H1 (cell line): ENCODE measurements around the gene PRAF2. TPM values are rescaled to one million over a fixed set of nuclear protein-coding genes. Genes with fewer than 3 reads are reported as not detected.

Experiments used
- CTCF ChIA-PET: fragments of 300-600 bp; sonication (Branson Sonifier 250); formaldehyde crosslinking; loops from one replicate; lab custom pipeline; 2021; ENCODE audit not compliant: partially characterized antibody; lab: Charles Lee
- POLR2A ChIA-PET: fragments of 300-600 bp; sonication (Branson Sonifier 250); formaldehyde crosslinking; loops from one replicate; lab custom pipeline; 2021; ENCODE audit warnings: inconsistent platforms; ENCODE audit not compliant: partially characterized antibody; lab: Charles Lee
- DNase-seq, 2 experiments: peaks; one replicate each; pipeline versions ENCODE4 v3.0.0 to v3.0.0-alpha.2; 2010 to 2022; ENCODE audit warnings: low spot score in 2 of 2, low read depth in 1 of 2, mixed read lengths in 1 of 2
- FAIRE-seq: peaks from 2 replicates; lab custom pipeline; 2011; peaks lifted over from hg19 to GRCh38; lab: Jason Lieb, UNC
- H2AFZ ChIP-seq: 2 replicates; pipeline ENCODE4 v1.8.1; 2012; ENCODE audit warnings: low read length, inconsistent platforms
- H2AK5ac ChIP-seq: 2 replicates; pipeline ENCODE4 v1.6.1; 2013; ENCODE audit warnings: low read depth, low read length
- H2BK120ac ChIP-seq: replicated peaks from 2 replicates; pipeline ENCODE3; 2013; ENCODE audit warnings: low read depth, low read length, inconsistent platforms
- H2BK12ac ChIP-seq: 2 replicates; pipeline ENCODE4 v1.6.1; 2013; ENCODE audit warnings: low read depth, low read length
- H2BK15ac ChIP-seq: 2 replicates; pipeline ENCODE4 v1.6.1; 2013; ENCODE audit warnings: low read length
- H2BK20ac ChIP-seq: 2 replicates; pipeline ENCODE4 v1.6.1; 2013; ENCODE audit warnings: low read length
- H2BK5ac ChIP-seq: 2 replicates; pipeline ENCODE4 v1.6.1; 2013; ENCODE audit warnings: low read depth, low read length
- H3K14ac ChIP-seq: 2 replicates; pipeline ENCODE4 v1.6.1; 2013; ENCODE audit warnings: inconsistent platforms; ENCODE audit not compliant: insufficient read length
- H3K18ac ChIP-seq: 2 replicates; pipeline ENCODE4 v1.6.1; 2013; ENCODE audit warnings: low read length; ENCODE audit errors: extremely low read depth
- H3K23ac ChIP-seq: 2 replicates; pipeline ENCODE4 v1.6.1; 2013; ENCODE audit warnings: inconsistent platforms; ENCODE audit not compliant: insufficient read length
- H3K23me2 ChIP-seq: 2 replicates; pipeline ENCODE4 v1.6.1; 2013; ENCODE audit warnings: low read depth, low read length
- H3K27ac ChIP-seq: 2 replicates; pipeline ENCODE4 v1.6.1; 2011; ENCODE audit warnings: low read depth, low read length, inconsistent platforms
- H3K27me3 ChIP-seq, 4 experiments: replicated peaks in 1 of 4; 1 replicate in 1 of 4; 2 replicates in 3 of 4; pipeline versions ENCODE4 v1.6.1 to v1.8.1; 2011 to 2013; ENCODE audit warnings: low read length in 3 of 4, mild to moderate bottlenecking in 3 of 4, inconsistent platforms in 2 of 4, mixed read lengths in 2 of 4, moderate library complexity in 1 of 4; ENCODE audit not compliant: control insufficient read depth in 3 of 4, insufficient read depth in 3 of 4; ENCODE audit errors: extremely low read depth in 1 of 4
- H3K36me3 ChIP-seq, 4 experiments: 2 replicates each; pipeline versions ENCODE4 v1.6.1 to v1.8.1; 2011 to 2013; ENCODE audit warnings: mild to moderate bottlenecking in 4 of 4, low read length in 3 of 4, moderate library complexity in 2 of 4, control low read depth in 1 of 4, inconsistent platforms in 1 of 4; ENCODE audit not compliant: insufficient read depth in 4 of 4, control insufficient read depth in 2 of 4
- H3K4ac ChIP-seq: replicated peaks from 2 replicates; pipeline ENCODE3; 2013; ENCODE audit warnings: low read length, low read depth, mixed read lengths, inconsistent platforms; ENCODE audit not compliant: insufficient read length
- H3K4me1 ChIP-seq, 4 experiments: replicated peaks in 1 of 4; 1 replicate in 1 of 4; 2 replicates in 3 of 4; pipeline versions ENCODE4 v1.6.1 to v1.8.1; 2011 to 2013; ENCODE audit warnings: low read length in 3 of 4, inconsistent platforms in 2 of 4, mixed read lengths in 1 of 4; ENCODE audit not compliant: insufficient read depth in 4 of 4, control insufficient read depth in 3 of 4
- H3K4me2 ChIP-seq, 2 experiments: 2 replicates each; pipeline versions ENCODE4 v1.6.1 to v1.8.1; 2011 to 2013; ENCODE audit warnings: low read depth in 2 of 2, low read length in 2 of 2, control low read depth in 1 of 2, inconsistent platforms in 1 of 2, mild to moderate bottlenecking in 1 of 2; ENCODE audit not compliant: insufficient read depth in 1 of 2
- H3K4me3 ChIP-seq, 4 experiments: fragments of 200-600, 300-600 bp in 1 of 4; sonication (generic), shearing (Covaris generic), sonication (Bioruptor Twin) in 1 of 4; 2 replicates each; pipeline versions ENCODE4 v1.5.1 to v1.8.1; 2011 to 2016; ENCODE audit warnings: low read length in 4 of 4, low read depth in 3 of 4, control low read depth in 2 of 4, inconsistent platforms in 2 of 4, mild to moderate bottlenecking in 2 of 4, mixed read lengths in 1 of 4, moderate library complexity in 1 of 4; ENCODE audit not compliant: insufficient read depth in 2 of 4; ENCODE audit errors: extremely low read depth in 1 of 4
- H3K56ac ChIP-seq: replicated peaks from 2 replicates; pipeline ENCODE3; 2013; ENCODE audit warnings: low read depth, mild to moderate bottlenecking, mixed read lengths, low read length, inconsistent platforms; ENCODE audit not compliant: insufficient read length
- H3K79me1 ChIP-seq: 2 replicates; pipeline ENCODE4 v1.6.1; 2013; ENCODE audit warnings: low read depth, low read length, control low read depth
- H3K79me2 ChIP-seq, 2 experiments: 2 replicates each; pipeline versions ENCODE4 v1.6.1 to v1.8.1; 2012 to 2013; ENCODE audit warnings: low read length in 2 of 2, mild to moderate bottlenecking in 2 of 2, inconsistent platforms in 1 of 2; ENCODE audit not compliant: insufficient read depth in 2 of 2, control insufficient read depth in 1 of 2
- H3K9ac ChIP-seq, 4 experiments: replicated peaks in 1 of 4; 1 replicate in 1 of 4; 2 replicates in 3 of 4; pipeline versions ENCODE4 v1.6.1 to v1.8.1; 2011 to 2013; ENCODE audit warnings: low read depth in 3 of 4, low read length in 3 of 4, control low read depth in 2 of 4, mild to moderate bottlenecking in 2 of 4, moderate library complexity in 2 of 4, inconsistent platforms in 1 of 4; ENCODE audit errors: extremely low read depth in 1 of 4
- H3K9me3 ChIP-seq, 2 experiments: 2 replicates each; pipeline versions ENCODE4 v1.6.1 to v1.8.1; 2012 to 2013; ENCODE audit warnings: mild to moderate bottlenecking in 2 of 2, moderate library complexity in 2 of 2, control low read depth in 1 of 2, inconsistent platforms in 1 of 2, low read depth in 1 of 2, low read length in 1 of 2, mixed read lengths in 1 of 2; ENCODE audit not compliant: insufficient read depth in 2 of 2
- H4K20me1 ChIP-seq, 2 experiments: replicated peaks in 1 of 2; 2 replicates each; pipeline versions ENCODE3 to v1.8.1; 2011 to 2013; ENCODE audit warnings: inconsistent platforms in 2 of 2, low read length in 2 of 2, mild to moderate bottlenecking in 1 of 2; ENCODE audit not compliant: insufficient read depth in 2 of 2, control insufficient read depth in 1 of 2
- H4K5ac ChIP-seq: 2 replicates; pipeline ENCODE4 v1.6.1; 2013; ENCODE audit warnings: low read length, low read depth, mixed read lengths, inconsistent platforms; ENCODE audit not compliant: insufficient read length
- H4K8ac ChIP-seq: 2 replicates; pipeline ENCODE4 v1.8.0; 2013; ENCODE audit warnings: mild to moderate bottlenecking, moderate library complexity, low read length, inconsistent platforms; ENCODE audit not compliant: insufficient read depth; ENCODE audit errors: extremely low read depth
- H4K91ac ChIP-seq: replicated peaks from 2 replicates; pipeline ENCODE3; 2013; ENCODE audit warnings: low read length, mixed read lengths, inconsistent platforms; ENCODE audit not compliant: insufficient read length
- CHD1 ChIP-seq: IDR thresholded peaks from 2 replicates; pipeline ENCODE4 v1.6.1; 2012; ENCODE audit warnings: low read depth, low read length, improper control_type of control experiment
- KDM5A ChIP-seq: fragments of 200-600 bp; IDR thresholded peaks from 2 replicates; pipeline ENCODE4 v1.7.1; 2012; ENCODE audit warnings: mild to moderate bottlenecking, low read length, inconsistent platforms, mixed read lengths
- MAFK ChIP-seq: IDR thresholded peaks from 2 replicates; pipeline ENCODE4 v1.6.1; 2012; ENCODE audit warnings: low read depth, mild to moderate bottlenecking, improper control_type of control experiment, low read length
- NRF1 ChIP-seq: IDR thresholded peaks from 2 replicates; pipeline ENCODE4 v1.6.1; 2011; ENCODE audit warnings: mild to moderate bottlenecking, low read depth, low read length, improper control_type of control experiment
- RBBP5 ChIP-seq: IDR thresholded peaks from 2 replicates; pipeline ENCODE4 v1.7.1; 2012; ENCODE audit warnings: low read depth, mild to moderate bottlenecking, inconsistent platforms, low read length, moderate library complexity, borderline replicate concordance
- RNF2 ChIP-seq: fragments of 200-900, 300-1000 bp; sonication (generic); IDR thresholded peaks from 2 replicates; pipeline ENCODE4 v1.7.1; 2016; ENCODE audit warnings: borderline replicate concordance, low read depth, mild to moderate bottlenecking, antibody characterized with exemption, low read length; ENCODE audit not compliant: poor library complexity, severe bottlenecking; ENCODE audit errors: missing control alignments
- RXRA ChIP-seq: IDR thresholded peaks from 2 replicates; pipeline ENCODE4 v1.6.1; 2011; ENCODE audit warnings: low read depth, mild to moderate bottlenecking, low read length, moderate library complexity; ENCODE audit not compliant: insufficient read depth
- SIN3A ChIP-seq, 2 experiments: IDR thresholded peaks in 1 of 2; conservative IDR thresholded peaks in 1 of 2; 2 replicates each; pipeline ENCODE4 v1.6.1; 2011 to 2012; ENCODE audit warnings: low read length in 2 of 2, improper control_type of control experiment in 1 of 2, low read depth in 1 of 2, mild to moderate bottlenecking in 1 of 2
- SIRT6 ChIP-seq: IDR thresholded peaks from one replicate; pipeline ENCODE4 v1.7.1; 2012; ENCODE audit warnings: low read length, inconsistent platforms
- SP1 ChIP-seq: IDR thresholded peaks from 2 replicates; pipeline ENCODE4 v1.6.1; 2011; ENCODE audit warnings: low read depth, low read length
- TAF7 ChIP-seq: optimal IDR thresholded peaks from 2 replicates; pipeline ENCODE3; 2011; ENCODE audit warnings: low read depth, mild to moderate bottlenecking, inconsistent platforms, low read length, moderate library complexity, borderline replicate concordance
- YY1 ChIP-seq: IDR thresholded peaks from 2 replicates; pipeline ENCODE4 v1.6.1; 2011; ENCODE audit warnings: low read depth, mild to moderate bottlenecking, low read length
- WGBS, 2 experiments: shearing (Covaris generic) in 1 of 2; methylation state at CpG; one replicate each; pipeline versions ENCODE4 v1.1.6 to v1.1.7; 2013 to 2015; ENCODE audit warnings: low lambda C conversion rate in 2 of 2, mixed read lengths in 2 of 2, inconsistent platforms in 1 of 2, low coverage in 1 of 2, missing lambda C conversion rate in 1 of 2; ENCODE audit not compliant: insufficient replicate concordance in 2 of 2, insufficient coverage in 1 of 2, insufficient read length in 1 of 2; ENCODE audit errors: extremely low coverage in 1 of 2, missing lambda C conversion rate in 1 of 2; 5-methylcytosine and 5-hydroxymethylcytosine counted together
- polyA plus RNA-seq, 7 experiments: library from polyadenylated mRNA; depleted of rRNA in 3 of 7; stranded (reverse) in 5 of 7; unstranded in 2 of 7; fragments of >200 nt in 5 of 7; fragments of 200-250 nt in 2 of 7; gene quantifications; 1 replicate in 5 of 7; 2 replicates in 1 of 7; 4 replicates in 1 of 7; pipeline versions ENCODE4 v1.2.1 to v1.2.3, GENCODE V29; 2011 to 2013; ENCODE audit warnings: missing spikeins in 2 of 7, mixed read lengths in 2 of 7
- total RNA-seq: library from RNA; stranded (reverse); fragmentation: NEBNext Ultra II Directional; extraction: Animal tissue kit (Norgen Biotek cat#: 25700); gene quantifications from 2 replicates; pipeline ENCODE4 v1.2.1, GENCODE V29; 2021

PRAF2 gene
- total and polyA plus RNA-seq, 2 of the 8 experiments (the other 6 are each of a cell fraction or from before 2014, with no cell fraction given), result 11.3 to 15.4 TPM

DNA sequence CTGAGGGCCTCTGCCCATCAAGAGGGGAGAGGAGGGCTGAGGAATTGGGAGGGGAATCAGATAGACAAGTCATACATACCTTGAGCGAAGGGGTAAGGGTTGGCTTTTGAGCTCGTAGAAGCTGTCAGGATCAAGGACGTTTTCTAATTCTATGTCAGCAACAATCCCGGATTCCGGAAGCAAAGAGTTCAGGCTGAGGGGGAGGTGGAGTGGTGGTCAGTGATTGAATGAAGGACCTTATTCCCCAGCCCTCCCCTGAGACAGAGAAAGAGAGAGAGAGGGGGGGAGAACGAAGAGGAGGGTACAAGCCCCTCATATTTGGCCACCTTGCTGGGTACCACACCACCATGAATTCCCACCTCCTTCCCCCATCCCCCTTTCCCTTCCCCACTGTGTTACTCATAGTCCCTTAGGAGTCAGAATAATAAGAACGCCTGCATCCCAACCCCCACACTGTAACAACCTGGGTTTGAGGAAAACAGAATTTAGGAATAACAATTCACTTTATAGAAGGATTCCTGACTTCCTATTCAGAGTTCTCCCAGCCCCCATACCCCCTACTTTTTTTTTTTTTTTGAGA, 33.3 kb downstream of the PRAF2 start:
- peaks cover 9 to 36% (median 22%) of the 10 kb centered on the region in 4 experiments; a peak in 6 of 8 replicates for H3K36me3 ChIP-seq
- peaks cover 9 to 34% of the 10 kb centered on the region in 2 experiments; a peak in 3 of 4 replicates for H3K79me2 ChIP-seq
- peaks cover 2% of the 10 kb centered on the region; the same call in 1 of the 2 replicates for H3K23me2 ChIP-seq
- H3K9me3 ChIP-seq, result no peaks in the 10 kb centered on the region
- H4K20me1 ChIP-seq, result no peaks in the 10 kb centered on the region
- peak overlapping the region; percentile 19 for H4K91ac ChIP-seq
- 0% methylated on average over 4 of the region's 7 CpGs; no CpG with 5 or more reads in 1 of the 2 experiments for WGBS, 2 experiments
- no peaks in the 10 kb centered on the region for H3K27me3 ChIP-seq
- peak overlapping the region; percentile 24 to 95 (median 62); a peak in 6 of 8 replicates for H3K4me3 ChIP-seq
- peaks cover 6 to 13% (median 7%) of the 10 kb centered on the region in 4 experiments for H3K4me1 ChIP-seq
- peak overlapping the region; percentile 17 for H3K56ac ChIP-seq
- H3K4ac ChIP-seq, result no peak overlapping the region
- peak overlapping the region; percentile 40 for H4K5ac ChIP-seq
- no peak overlapping the region for H2AFZ ChIP-seq
- peak overlapping the region; percentile 40 for H2BK5ac ChIP-seq
- peak overlapping the region; percentile 67 for H3K4me2 ChIP-seq
- H2AK5ac ChIP-seq, result 0 out of 2 replicates have a peak overlapping the region, but pooled peaks have one; percentile 75
- H2BK12ac ChIP-seq, result peak overlapping the region; percentile 63
- H2BK15ac ChIP-seq, result no peak overlapping the region
- CTCF ChIA-PET, result interaction anchor here (0.8 to 2.0 kb wide), 4 partner anchors 19 to 102 kb away, joined by 3 to 6 read pairs (median 4); partner anchors contain the start of gene KCND1
- FAIRE-seq (no peak), DNase-seq (no peak)
- POLR2A ChIA-PET, result interaction anchor here (0.7 to 3.8 kb wide), 10 partner anchors 10 to 126 kb away, joined by 3 to 24 read pairs (median 4); partner anchors contain the start of genes GRIPAP1 and KCND1
- H3K18ac ChIP-seq, result peak overlapping the region; percentile 48; the same call in 1 of the 2 replicates
- no peak overlapping the region for H2BK20ac ChIP-seq
- H3K79me1 ChIP-seq, result no peaks in the 10 kb centered on the region
- no peak overlapping the region for H4K8ac ChIP-seq
- H3K27ac ChIP-seq, result peak overlapping the region; percentile 87; the same call in 1 of the 2 replicates
- H3K9ac ChIP-seq, result peak overlapping the region in 2 of 4 experiments; percentile 38 to 56; a peak in 3 of 7 replicates
- no peak overlapping the region for H3K14ac ChIP-seq
- H3K23ac ChIP-seq, result no peak overlapping the region
- H2BK120ac ChIP-seq, result no peak overlapping the region
- no peak for TF ChIP-seq YY1
- no peak for TF ChIP-seq TAF7
- no peak for TF ChIP-seq CHD1
- TF ChIP-seq MAFK, result no peak
- no peak for TF ChIP-seq RBBP5
- TF ChIP-seq KDM5A, result no peak
- TF ChIP-seq NRF1, result no peak
- TF ChIP-seq SP1, result peak; percentile 36; the same call in 1 of the 2 replicates
- TF ChIP-seq RXRA, result no peak
- TF ChIP-seq SIN3A (conservative IDR thresholded peaks at IDR 0.05 in 1 of 2, IDR thresholded peaks at IDR 0.05 in 1 of 2; ENCODE audit: low read depth in 1 of 2, low read length in 2 of 2), result peak in 1 of 2 experiments; percentile 42; a peak in 1 of 4 replicates
- no peak for TF ChIP-seq RNF2
- TF ChIP-seq SIRT6, result no peak
